HL-60 (cell line): ENCODE measurements around the gene LCA5.

Experiments used
- CTCF ChIP-seq: IDR thresholded peaks from one replicate; pipeline ENCODE4 v1.5.1; 2011; ENCODE audit warnings: low read length, control low read depth, inconsistent platforms; ENCODE audit not compliant: insufficient read depth
- GABPA ChIP-seq: IDR thresholded peaks from 2 replicates; pipeline ENCODE4 v1.6.1; 2012; ENCODE audit warnings: low read depth
- POLR2AphosphoS5 ChIP-seq: IDR thresholded peaks from 2 replicates; pipeline ENCODE4 v1.6.1; 2012; ENCODE audit warnings: low read depth
- REST ChIP-seq: IDR thresholded peaks from 2 replicates; pipeline ENCODE4 v1.6.1; 2012; ENCODE audit warnings: low read depth; ENCODE audit not compliant: insufficient replicate concordance
- SPI1 ChIP-seq: IDR thresholded peaks from 2 replicates; pipeline ENCODE4 v1.6.1; 2012; ENCODE audit warnings: low read depth, mild to moderate bottlenecking, borderline replicate concordance

GRCh38 chr6:79470728-79471127, 66.5 kb downstream of the LCA5 start:
- no peak for TF ChIP-seq CTCF
- TF ChIP-seq REST, result no peak
- TF ChIP-seq GABPA, result no peak
- no peak for TF ChIP-seq SPI1
- no peak for TF ChIP-seq POLR2AphosphoS5
